Neuronal stem cell (in vitro differentiated cells): ENCODE results near the gene MRPL39.
"Not testable (repeated sequence)": the region's sequence is repeated elsewhere in the genome, so short reads cannot be mapped to it uniquely, and the experiment has no call there.

Experiments
- DNase-seq: peaks from one replicate; pipeline ENCODE4 v3.0.0-alpha.2; 2013; ENCODE audit warnings: low spot score
- H2AFZ ChIP-seq: one replicate; pipeline ENCODE4 v1.6.1; 2013; ENCODE audit warnings: mild to moderate bottlenecking, low read length, inconsistent platforms
- H2AK5ac ChIP-seq: 2 replicates; pipeline ENCODE4 v1.6.1; 2013; ENCODE audit warnings: low read depth, mild to moderate bottlenecking, inconsistent platforms, low read length, moderate library complexity, mixed read lengths
- H2BK120ac ChIP-seq: 2 replicates; pipeline ENCODE4 v1.6.1; 2013; ENCODE audit warnings: low read depth, mild to moderate bottlenecking, inconsistent platforms, low read length, moderate library complexity, mixed read lengths
- H2BK12ac ChIP-seq: one replicate; pipeline ENCODE4 v1.6.1; 2013; ENCODE audit warnings: low read length, inconsistent platforms
- H2BK15ac ChIP-seq: 2 replicates; pipeline ENCODE4 v1.6.1; 2013; ENCODE audit warnings: mild to moderate bottlenecking, low read length, inconsistent platforms, mixed read lengths
- H2BK5ac ChIP-seq: one replicate; pipeline ENCODE4 v1.6.1; 2013; ENCODE audit warnings: inconsistent platforms, mild to moderate bottlenecking, low read length, moderate library complexity
- H3K14ac ChIP-seq: one replicate; pipeline ENCODE4 v1.6.1; 2013; ENCODE audit warnings: low read length, inconsistent platforms
- H3K18ac ChIP-seq: 2 replicates; pipeline ENCODE4 v1.6.1; 2013; ENCODE audit warnings: low read length, inconsistent platforms
- H3K23ac ChIP-seq: 2 replicates; pipeline ENCODE4 v1.6.1; 2013; ENCODE audit warnings: low read depth, mild to moderate bottlenecking, mixed read lengths, low read length, inconsistent platforms; ENCODE audit not compliant: poor library complexity
- H3K27ac ChIP-seq: replicated peaks from 3 replicates; pipeline ENCODE4 v1.5.1; 2013; ENCODE audit warnings: low read length, inconsistent platforms
- H3K27me3 ChIP-seq, 3 experiments: 2 replicates each; pipeline ENCODE4 v1.6.1; 2013; ENCODE audit warnings: low read length in 3 of 3, mild to moderate bottlenecking in 2 of 3, inconsistent platforms in 1 of 3, low read depth in 1 of 3, mixed read lengths in 1 of 3, moderate library complexity in 1 of 3; ENCODE audit not compliant: control insufficient read depth in 3 of 3, insufficient read depth in 3 of 3
- H3K36me3 ChIP-seq, 2 donors: replicated peaks in 1 of 2; 2 replicates each; pipeline ENCODE4 v1.6.1; 2013; ENCODE audit warnings: low read length in 2 of 2; ENCODE audit not compliant: control insufficient read depth in 2 of 2, insufficient read depth in 2 of 2
- H3K4ac ChIP-seq: 2 replicates; pipeline ENCODE4 v1.6.1; 2013; ENCODE audit warnings: inconsistent platforms, mild to moderate bottlenecking, low read length, moderate library complexity
- H3K4me1 ChIP-seq, 2 donors: 1 replicate in 1 of 2; 2 replicates in 1 of 2; pipeline ENCODE4 v1.6.1; 2013; ENCODE audit warnings: low read length in 2 of 2, low read depth in 1 of 2; ENCODE audit not compliant: control insufficient read depth in 2 of 2, insufficient read depth in 1 of 2
- H3K4me2 ChIP-seq: one replicate; pipeline ENCODE4 v1.6.1; 2013; ENCODE audit warnings: mild to moderate bottlenecking, low read length, inconsistent platforms; ENCODE audit not compliant: insufficient read depth, poor library complexity, severe bottlenecking
- H3K4me3 ChIP-seq, 2 donors: 2 replicates each; pipeline ENCODE4 v1.5.1; 2013; ENCODE audit warnings: low read length in 2 of 2, mild to moderate bottlenecking in 2 of 2, inconsistent platforms in 1 of 2, moderate library complexity in 1 of 2
- H3K79me1 ChIP-seq: one replicate; pipeline ENCODE4 v1.6.1; 2013; ENCODE audit warnings: low read depth, mild to moderate bottlenecking, inconsistent platforms, low read length, moderate library complexity
- H3K9ac ChIP-seq: one replicate; pipeline ENCODE4 v1.6.1; 2013; ENCODE audit warnings: mild to moderate bottlenecking, low read depth, low read length, inconsistent platforms; ENCODE audit not compliant: poor library complexity
- H3K9me3 ChIP-seq, 2 donors: replicated peaks in 1 of 2; 2 replicates each; pipeline versions ENCODE3 to v1.6.1; 2013; ENCODE audit warnings: low read length in 2 of 2, mild to moderate bottlenecking in 2 of 2, inconsistent platforms in 1 of 2, low read depth in 1 of 2, mixed read lengths in 1 of 2, moderate library complexity in 1 of 2; ENCODE audit not compliant: control insufficient read depth in 2 of 2, insufficient read depth in 1 of 2
- H4K8ac ChIP-seq: one replicate; pipeline ENCODE4 v1.6.1; 2013; ENCODE audit warnings: low read depth, mild to moderate bottlenecking, inconsistent platforms, low read length, moderate library complexity
- H4K91ac ChIP-seq: one replicate; pipeline ENCODE4 v1.6.1; 2013; ENCODE audit warnings: low read length, low read depth, mild to moderate bottlenecking, inconsistent platforms; ENCODE audit not compliant: poor library complexity
- WGBS, 2 donors: extraction: QIAGEN DNeasy Blood & Tissue Kit; methylation state at CpG; one replicate each; pipeline ENCODE4 v1.1.7; 2013; ENCODE audit warnings: missing lambda C conversion rate in 2 of 2, mixed read lengths in 1 of 2; ENCODE audit not compliant: insufficient read length in 2 of 2, insufficient replicate concordance in 1 of 2; ENCODE audit errors: extremely low coverage in 2 of 2; 5-methylcytosine and 5-hydroxymethylcytosine counted together

The MRPL39 gene

DNA sequence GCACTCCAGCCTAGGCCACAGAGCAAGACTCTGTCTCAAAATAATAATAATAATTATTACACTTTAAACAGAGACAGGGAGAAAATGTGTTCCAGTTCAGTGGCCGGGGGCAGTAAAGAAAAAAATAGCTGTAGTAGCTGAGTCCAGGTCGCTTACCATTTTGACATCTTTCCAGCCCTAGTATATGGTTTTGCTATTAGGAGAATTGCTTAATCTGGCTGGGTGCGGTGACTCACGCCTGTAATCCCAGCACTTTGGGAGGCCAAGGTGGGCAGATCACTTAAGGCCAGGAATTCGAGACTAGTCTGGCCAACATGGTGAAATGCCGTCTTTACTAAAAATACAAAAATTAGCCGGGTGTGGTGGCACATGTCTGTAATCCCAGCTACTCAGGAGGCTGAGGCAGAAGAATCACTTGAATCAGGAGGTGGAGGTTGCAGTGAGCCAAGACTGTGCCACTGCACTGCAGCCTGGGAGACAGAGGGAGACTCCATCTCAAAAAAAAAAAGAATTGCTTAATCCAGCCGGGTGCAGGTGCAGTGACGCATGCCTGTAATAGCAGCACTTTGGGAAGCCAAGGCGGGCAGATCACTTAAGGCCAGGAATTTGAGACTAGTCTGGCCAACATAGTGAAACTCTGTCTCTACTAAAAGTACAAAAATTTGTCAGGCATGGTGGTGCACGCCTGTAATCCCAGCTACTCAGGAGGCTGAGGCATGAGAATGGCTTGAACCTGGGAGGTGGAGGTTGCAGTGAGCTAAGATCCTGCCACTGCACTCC, 18.7 kb upstream of the MRPL39 start:
- not testable (repeated sequence) for H3K4me3 ChIP-seq, H2BK12ac ChIP-seq, H3K4me2 ChIP-seq, H2BK15ac ChIP-seq, H3K36me3 ChIP-seq, H2AK5ac ChIP-seq, DNase-seq, H3K27ac ChIP-seq, H3K14ac ChIP-seq, H4K8ac ChIP-seq, H3K18ac ChIP-seq, H2BK120ac ChIP-seq, H3K9me3 ChIP-seq, H2AFZ ChIP-seq, H3K4me1 ChIP-seq, H3K9ac ChIP-seq, H3K4ac ChIP-seq, H3K27me3 ChIP-seq, H3K23ac ChIP-seq, H4K91ac ChIP-seq, H3K79me1 ChIP-seq, H2BK5ac ChIP-seq
- no CpG with 5 or more reads among the region's 11 CpGs for WGBS, 2 donors

DNA sequence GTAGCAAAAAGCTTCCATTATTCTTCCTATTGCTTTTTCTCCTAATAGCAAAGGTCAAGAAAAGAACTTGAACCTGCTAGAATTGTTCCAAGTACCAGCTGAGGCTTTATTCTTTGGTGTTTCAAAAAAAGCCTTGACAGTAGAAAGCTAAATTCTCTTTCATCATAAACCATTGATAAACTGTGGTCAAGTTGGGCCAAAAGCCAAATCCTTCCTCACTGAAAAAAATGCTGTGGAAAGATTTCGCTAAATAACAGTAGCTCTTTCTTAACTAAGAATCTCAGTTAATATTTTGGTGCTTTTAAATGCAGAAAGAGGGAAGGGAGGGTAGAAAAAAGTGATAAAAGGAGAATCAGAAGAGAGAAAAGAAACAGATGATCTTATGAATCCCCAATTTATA, 17.8 kb upstream of the MRPL39 start:
- DNase-seq = no peak
- Histone ChIP-seq H3K18ac (no peak overlapping the region), H3K4ac (no peak overlapping the region), H2BK120ac (no peak overlapping the region), H3K79me1 (no peaks in the 10 kb centered on the region), H3K9ac (no peak overlapping the region), H3K9me3 (peaks cover 0 to 3% of the 10 kb centered on the region in 2 donors), H3K23ac (no peak overlapping the region), H2BK5ac (no peak overlapping the region), H3K36me3 (no peaks in the 10 kb centered on the region), H4K8ac (no peak overlapping the region), H2AK5ac (no peak overlapping the region), H3K27me3 (no peaks in the 10 kb centered on the region), H3K27ac (no peak overlapping the region), H3K4me3 (no peak overlapping the region), H2BK15ac (no peak overlapping the region), H3K14ac (no peak overlapping the region), H2AFZ (no peak overlapping the region), H2BK12ac (no peak overlapping the region), H3K4me1 (peaks cover 1 to 2% of the 10 kb centered on the region in 2 donors), H4K91ac (no peak overlapping the region), H3K4me2 (no peak overlapping the region)
- WGBS, 2 donors = no CpG with 5 or more reads among the region's 1 CpG

DNA sequence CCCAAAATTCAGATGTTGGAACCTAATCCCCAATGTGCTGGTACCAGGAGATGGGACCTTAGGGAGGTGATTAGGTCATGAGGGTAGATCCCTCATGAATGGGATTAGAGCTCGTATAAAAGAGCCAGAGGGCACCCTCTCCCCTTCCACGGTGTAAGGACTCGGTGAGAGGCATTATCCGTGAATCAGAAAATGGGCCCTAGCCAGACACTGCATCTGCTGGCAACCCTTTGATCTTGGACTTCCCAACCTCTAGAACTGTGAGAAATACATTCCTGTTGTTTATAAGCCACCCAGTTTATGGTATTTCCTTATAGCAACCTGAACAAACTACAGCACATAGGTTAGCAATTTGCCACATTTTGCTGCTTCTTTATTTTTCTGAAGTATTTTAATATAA, 17.2 kb upstream of the MRPL39 start:
- Histone ChIP-seq H3K4me1 (peaks cover 1 to 2% of the 10 kb centered on the region in 2 donors), H2BK12ac (no peak overlapping the region), H2BK15ac (no peak overlapping the region), H3K9me3 (peaks cover 0 to 3% of the 10 kb centered on the region in 2 donors), H3K18ac (no peak overlapping the region), H3K79me1 (no peaks in the 10 kb centered on the region), H3K27me3 (no peaks in the 10 kb centered on the region), H3K23ac (no peak overlapping the region), H4K8ac (no peak overlapping the region), H3K4ac (no peak overlapping the region), H3K4me3 (no peak overlapping the region), H3K4me2 (no peak overlapping the region), H2AK5ac (no peak overlapping the region), H4K91ac (no peak overlapping the region), H3K27ac (no peak overlapping the region), H2AFZ (no peak overlapping the region), H2BK120ac (no peak overlapping the region), H3K14ac (no peak overlapping the region), H3K9ac (no peak overlapping the region), H2BK5ac (no peak overlapping the region), H3K36me3 (no peaks in the 10 kb centered on the region)
- no CpG with 5 or more reads among the region's 4 CpGs for WGBS, 2 donors
- no peak for DNase-seq

DNA sequence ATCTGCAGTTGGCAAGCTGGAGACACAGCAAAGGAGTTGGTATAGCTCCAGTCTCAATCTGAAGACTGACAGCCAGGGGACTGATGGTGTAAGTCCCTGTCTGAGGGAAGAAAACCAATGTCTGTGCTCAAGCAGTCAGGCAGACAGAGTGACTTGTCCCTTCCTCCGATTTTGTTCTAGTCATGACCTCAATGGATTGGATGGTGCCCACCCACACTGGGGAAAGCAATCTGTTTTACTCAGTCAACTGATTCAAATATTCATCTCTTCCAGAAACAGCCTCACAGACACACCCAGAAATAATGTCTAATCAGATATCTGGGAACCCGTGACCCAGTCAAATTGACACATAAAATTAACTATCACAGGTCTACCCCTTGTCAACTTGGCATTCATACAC, 11.9 kb upstream of the MRPL39 start:
- peaks cover 0 to 1% of the 10 kb centered on the region in 2 donors for H3K4me1 ChIP-seq
- H3K9me3 ChIP-seq = no peaks in the 10 kb centered on the region
- no peak overlapping the region for H3K27ac ChIP-seq
- no peak for DNase-seq
- no CpG with 5 or more reads among the region's 2 CpGs for WGBS, 2 donors
- H2AFZ ChIP-seq = no peak overlapping the region
- no peak overlapping the region for H3K9ac ChIP-seq
- no peak overlapping the region for H3K14ac ChIP-seq
- H2BK120ac ChIP-seq = no peak overlapping the region
- no peak overlapping the region for H2BK5ac ChIP-seq
- H4K91ac ChIP-seq = no peak overlapping the region
- no peak overlapping the region for H3K4me3 ChIP-seq
- H2BK12ac ChIP-seq = no peak overlapping the region
- H4K8ac ChIP-seq = no peak overlapping the region
- H3K4ac ChIP-seq = no peak overlapping the region
- no peaks in the 10 kb centered on the region for H3K27me3 ChIP-seq
- no peak overlapping the region for H2BK15ac ChIP-seq
- H3K4me2 ChIP-seq = no peak overlapping the region
- no peak overlapping the region for H2AK5ac ChIP-seq
- H3K36me3 ChIP-seq = no peaks in the 10 kb centered on the region
- H3K23ac ChIP-seq = no peak overlapping the region
- no peaks in the 10 kb centered on the region for H3K79me1 ChIP-seq
- no peak overlapping the region for H3K18ac ChIP-seq
